H1 (cell line): ENCODE measurements around the gene CEP170. TPM values are rescaled to one million over a fixed set of nuclear protein-coding genes. Genes with fewer than 3 reads are reported as not detected.

Experiments
- CHD1 ChIP-seq: IDR thresholded peaks from 2 replicates; pipeline ENCODE4 v1.6.1; 2012; ENCODE audit warnings: low read depth, low read length, improper control_type of control experiment
- RBBP5 ChIP-seq: IDR thresholded peaks from 2 replicates; pipeline ENCODE4 v1.7.1; 2012; ENCODE audit warnings: low read depth, mild to moderate bottlenecking, inconsistent platforms, low read length, moderate library complexity, borderline replicate concordance
- RFX5 ChIP-seq: IDR thresholded peaks from 2 replicates; pipeline ENCODE4 v1.6.1; 2011; ENCODE audit warnings: low read depth, low read length, improper control_type of control experiment, borderline replicate concordance
- TAF7 ChIP-seq: optimal IDR thresholded peaks from 2 replicates; pipeline ENCODE3; 2011; ENCODE audit warnings: low read depth, mild to moderate bottlenecking, inconsistent platforms, low read length, moderate library complexity, borderline replicate concordance
- polyA plus RNA-seq, 7 experiments: library from polyadenylated mRNA; depleted of rRNA in 3 of 7; stranded (reverse) in 5 of 7; unstranded in 2 of 7; fragments of >200 nt in 5 of 7; fragments of 200-250 nt in 2 of 7; gene quantifications; 1 replicate in 5 of 7; 2 replicates in 1 of 7; 4 replicates in 1 of 7; pipeline versions ENCODE4 v1.2.1 to v1.2.3, GENCODE V29; 2011 to 2013; ENCODE audit warnings: missing spikeins in 2 of 7, mixed read lengths in 2 of 7
- total RNA-seq: library from RNA; stranded (reverse); fragmentation: NEBNext Ultra II Directional; extraction: Animal tissue kit (Norgen Biotek cat#: 25700); gene quantifications from 2 replicates; pipeline ENCODE4 v1.2.1, GENCODE V29; 2021

The CEP170 gene
- total and polyA plus RNA-seq, 2 of the 8 experiments (the other 6 are each of a cell fraction or from before 2014, with no cell fraction given): 33.1 to 97.2 TPM

DNA sequence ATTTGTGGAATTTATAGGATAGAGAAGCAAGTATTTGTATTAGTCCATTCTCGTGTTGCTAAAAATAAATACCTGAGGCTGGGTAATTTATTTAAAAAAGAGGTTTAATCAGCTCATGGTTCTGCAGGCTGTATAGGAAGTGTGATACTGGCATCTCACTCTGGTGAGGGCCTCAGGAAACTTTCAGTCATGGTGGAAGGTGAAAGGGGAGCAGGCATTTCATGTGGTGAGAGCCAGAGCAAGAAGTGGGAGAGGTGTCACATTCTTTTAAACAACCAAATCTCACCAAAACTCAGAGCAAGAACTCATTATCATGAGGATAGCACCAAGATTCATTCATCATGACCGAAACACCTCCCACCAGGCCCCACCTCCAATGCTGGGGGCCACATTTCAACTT is 18.9 kb upstream of the CEP170 start (continued):
- TF ChIP-seq TAF7 (no peak), RBBP5 (no peak), RFX5 (no peak), CHD1 (no peak)
